Medulla oblongata (tissue), 1 donor: Measurements from ENCODE around the gene PPFIBP2.
A peak's percentile ranks its signal among the peaks of the same experiment; 100 is the strongest.

Experiments
- DNase-seq: peaks from one replicate; pipeline ENCODE4 v3.0.0-alpha.2; 2015; ENCODE audit errors: extremely low spot score

The PPFIBP2 gene

GRCh38 chr11:7599209-7599608 is 85.4 kb downstream of the PPFIBP2 start:
- DNase-seq, result no peak

GRCh38 chr11:7600205-7600775 is 86.5 kb downstream of the PPFIBP2 start:
- DNase-seq, result peak; percentile 73

- no peak for DNase-seq
Observed at GRCh38 chr11:7603031-7603781, 89.4 kb downstream of the PPFIBP2 start.

GRCh38 chr11:7604331-7604955 is 90.6 kb downstream of the PPFIBP2 start:
- DNase-seq, result no peak

GRCh38 chr11:7605186-7605943 is 91.6 kb downstream of the PPFIBP2 start:
- DNase-seq, result no peak

- DNase-seq, result no peak
Observed at GRCh38 chr11:7606496-7606895, 92.7 kb downstream of the PPFIBP2 start.

GRCh38 chr11:7609015-7609414 is 95.2 kb downstream of the PPFIBP2 start:
- DNase-seq, result no peak

GRCh38 chr11:7609521-7609920 is 95.7 kb downstream of the PPFIBP2 start:
- no peak for DNase-seq

GRCh38 chr11:7610393-7610792 is 96.6 kb downstream of the PPFIBP2 start:
- DNase-seq, result no peak

- DNase-seq, result no peak
Observed at GRCh38 chr11:7611411-7611810, 97.6 kb downstream of the PPFIBP2 start.

- no peak for DNase-seq
Observed at GRCh38 chr11:7612056-7612660, 98.4 kb downstream of the PPFIBP2 start.

GRCh38 chr11:7612661-7613393 is 99.0 kb downstream of the PPFIBP2 start:
- DNase-seq, result no peak

GRCh38 chr11:7613394-7613720 is 99.6 kb downstream of the PPFIBP2 start:
- DNase-seq, result no peak

- DNase-seq, result no peak
Observed at GRCh38 chr11:7614656-7615055, 100.9 kb downstream of the PPFIBP2 start.

GRCh38 chr11:7617032-7617431 is 103.2 kb downstream of the PPFIBP2 start:
- DNase-seq, result no peak

GRCh38 chr11:7619322-7619721 is 105.5 kb downstream of the PPFIBP2 start:
- DNase-seq, result no peak

- DNase-seq, result no peak
Observed at GRCh38 chr11:7621090-7621489, 107.3 kb downstream of the PPFIBP2 start.

GRCh38 chr11:7621554-7621953 is 107.8 kb downstream of the PPFIBP2 start:
- DNase-seq, result no peak

GRCh38 chr11:7622721-7623120 is 108.9 kb downstream of the PPFIBP2 start:
- no peak for DNase-seq

- DNase-seq, result no peak
Observed at GRCh38 chr11:7628660-7629059, 114.9 kb downstream of the PPFIBP2 start.

GRCh38 chr11:7630002-7630401 is 116.2 kb downstream of the PPFIBP2 start:
- peak; percentile 78 for DNase-seq
